Panc1 (cell line): ENCODE results near the gene ISCU. TPM values are rescaled to one million over a fixed set of nuclear protein-coding genes. Genes with fewer than 3 reads are reported as not detected.

Source experiments
- ATAC-seq: fragments of 200-7000 bp; cut with Tn5 transposase; 2 replicates; pipeline ENCODE4 v1.9.1; 2020; ENCODE audit warnings: mild to moderate bottlenecking, moderate library complexity
- BruUV-seq: library from RNA; stranded (reverse); fragments of 400-500 nt; replicated peaks from 2 replicates; lab custom pipeline; 2021; lab: Mats Ljungman, UMichigan
- CTCF ChIA-PET: fragments of 300-600 bp; sonication (Branson Sonifier 250); formaldehyde crosslinking; loops from one replicate; lab custom pipeline; 2022; ENCODE audit warnings: antibody characterized with exemption; lab: Charles Lee
- POLR2A ChIA-PET: fragments of 300-600 bp; sonication (Branson Sonifier 250); formaldehyde crosslinking; loops from one replicate; lab custom pipeline; 2022; ENCODE audit warnings: antibody characterized with exemption; lab: Charles Lee
- DNase-seq: peaks from one replicate; pipeline ENCODE4 v3.0.0-alpha.2; 2010; ENCODE audit warnings: low read depth, low spot score
- H3K27ac ChIP-seq: 2 replicates; pipeline ENCODE4 v1.5.1; 2011; ENCODE audit warnings: mild to moderate bottlenecking, low read length, inconsistent platforms
- H3K27me3 ChIP-seq: fragments of 200-500 bp; sonication (Bioruptor generic); 2 replicates; pipeline ENCODE4 v1.6.0; 2014; ENCODE audit warnings: low read length, inconsistent platforms; ENCODE audit not compliant: control insufficient read depth, insufficient read depth
- H3K36me3 ChIP-seq: fragments of 200-500 bp; sonication (Bioruptor generic); 2 replicates; pipeline ENCODE4 v1.5.1; 2014; ENCODE audit warnings: inconsistent platforms, mild to moderate bottlenecking, low read length, moderate library complexity; ENCODE audit not compliant: control insufficient read depth, insufficient read depth
- H3K4me1 ChIP-seq: 2 replicates; pipeline ENCODE4 v1.5.1; 2011; ENCODE audit warnings: inconsistent platforms, mild to moderate bottlenecking, low read length, moderate library complexity; ENCODE audit not compliant: control insufficient read depth, insufficient read depth
- H3K4me3 ChIP-seq, 2 experiments: 2 replicates each; pipeline ENCODE4 v1.5.1; 2011 to 2012; ENCODE audit warnings: low read depth in 2 of 2, low read length in 2 of 2, mild to moderate bottlenecking in 2 of 2, inconsistent platforms in 1 of 2, moderate library complexity in 1 of 2
- H3K9me3 ChIP-seq: fragments of 200-500 bp; sonication (Bioruptor generic); 2 replicates; pipeline ENCODE4 v1.5.1; 2014; ENCODE audit warnings: low read depth, mild to moderate bottlenecking, inconsistent platforms, low read length, moderate library complexity; ENCODE audit not compliant: control insufficient read depth, insufficient read depth
- POLR2AphosphoS5 ChIP-seq: IDR thresholded peaks from 2 replicates; pipeline ENCODE4 v1.6.1; 2012; ENCODE audit warnings: mild to moderate bottlenecking, low read depth, low read length, moderate library complexity
- SIN3A ChIP-seq: IDR thresholded peaks from 2 replicates; pipeline ENCODE4 v1.6.1; 2012; ENCODE audit warnings: low read depth, mild to moderate bottlenecking, low read length, moderate library complexity, borderline replicate concordance; ENCODE audit not compliant: insufficient read depth
- TCF7L2 ChIP-seq: IDR thresholded peaks from 2 replicates; pipeline ENCODE4 v1.6.1; 2011; ENCODE audit warnings: mild to moderate bottlenecking, low read depth, low read length, inconsistent platforms
- in situ Hi-C: cut with HindIII; loops from 2 replicates; pipeline ENCODE4 v1.10.0; 2016; ENCODE audit warnings: low sequenced_read_pairs, low pct_unique_long_range_greater_than_20kb
- intact Hi-C: fragments of 100-400 bp; cut with micrococcal nuclease; formaldehyde crosslinking; loops from one replicate; pipeline ENCODE4 v1.10.0; 2022; ENCODE audit not compliant: unreplicated experiment
- total RNA-seq: library from RNA; stranded (reverse); gene quantifications from one replicate; pipeline ENCODE4 v1.2.1, GENCODE V29; 2021; ENCODE audit not compliant: unreplicated experiment
- TF ChIP-seq, protein P1 (sequence below): fragments of 450-650 bp; IDR thresholded peaks from 2 replicates; pipeline ENCODE4 v1.5.1; 2017; ENCODE audit warnings: mild to moderate bottlenecking
- TF ChIP-seq, protein P2 (sequence below), 2 experiments: IDR thresholded peaks; 2 replicates each; pipeline ENCODE4 v1.6.1; 2011 to 2012; ENCODE audit warnings: low read depth in 2 of 2, control low read depth in 1 of 2, low read length in 1 of 2, mild to moderate bottlenecking in 1 of 2, moderate library complexity in 1 of 2; ENCODE audit not compliant: insufficient read depth in 1 of 2

The ISCU gene
- total RNA-seq, 1 experiment from 2014 or later = 66.1 TPM

GRCh38 chr12:108596854-108597558 lies 34.6 kb downstream of the ISCU start:
- ChIA-PET CTCF (no interaction called here), POLR2A (no interaction called here)
- BruUV-seq = no TSS peak

GRCh38 chr12:108597559-108598471 lies 35.4 kb downstream of the ISCU start, which contains the start of gene TMEM119:
Gene TMEM119, minus strand, starts transcription at chr12:108598084. Its CDS starts 5,701 bp downstream, at chr12:108592383.
- no peaks in the 10 kb centered on the region for H3K9me3 ChIP-seq
- ATAC-seq (no peak), DNase-seq (no peak)
- in situ Hi-C loops (no loop called here), intact Hi-C loops (no loop called here)
- H3K27ac ChIP-seq = no peak within 1 kb of the TSS
- H3K27me3 ChIP-seq = no peaks in the 10 kb centered on the region
- no peaks in the 10 kb centered on the region for H3K4me1 ChIP-seq
- ChIA-PET CTCF (interaction anchor here (0.6 kb wide), 1 partner anchor 14 kb away, joined by 8 read pairs; no protein-coding TSS in a partner anchor), POLR2A (no interaction called here)
- H3K36me3 ChIP-seq = no peaks in the 10 kb centered on the region
- BruUV-seq = no TSS peak
- peak within 1 kb of the TSS in 1 of 2 experiments; percentile 20; a peak in 1 of 4 replicates for H3K4me3 ChIP-seq
- no peak for TF ChIP-seq TCF7L2

More at GRCh38 chr12:108596854-108597558, 34.6 kb downstream of the ISCU start:
- Histone ChIP-seq H3K36me3 (no peaks in the 10 kb centered on the region), H3K27ac (no peak overlapping the region), H3K4me1 (no peaks in the 10 kb centered on the region), H3K27me3 (no peaks in the 10 kb centered on the region), H3K9me3 (no peaks in the 10 kb centered on the region), H3K4me3 (peak overlapping the region in 1 of 2 experiments; percentile 20; a peak in 1 of 4 replicates)
- ATAC-seq (no peak), DNase-seq (no peak)
- TF ChIP-seq TCF7L2 (no peak), SIN3A (no peak), POLR2AphosphoS5 (no peak)
- TF ChIP-seq, protein P1, sequence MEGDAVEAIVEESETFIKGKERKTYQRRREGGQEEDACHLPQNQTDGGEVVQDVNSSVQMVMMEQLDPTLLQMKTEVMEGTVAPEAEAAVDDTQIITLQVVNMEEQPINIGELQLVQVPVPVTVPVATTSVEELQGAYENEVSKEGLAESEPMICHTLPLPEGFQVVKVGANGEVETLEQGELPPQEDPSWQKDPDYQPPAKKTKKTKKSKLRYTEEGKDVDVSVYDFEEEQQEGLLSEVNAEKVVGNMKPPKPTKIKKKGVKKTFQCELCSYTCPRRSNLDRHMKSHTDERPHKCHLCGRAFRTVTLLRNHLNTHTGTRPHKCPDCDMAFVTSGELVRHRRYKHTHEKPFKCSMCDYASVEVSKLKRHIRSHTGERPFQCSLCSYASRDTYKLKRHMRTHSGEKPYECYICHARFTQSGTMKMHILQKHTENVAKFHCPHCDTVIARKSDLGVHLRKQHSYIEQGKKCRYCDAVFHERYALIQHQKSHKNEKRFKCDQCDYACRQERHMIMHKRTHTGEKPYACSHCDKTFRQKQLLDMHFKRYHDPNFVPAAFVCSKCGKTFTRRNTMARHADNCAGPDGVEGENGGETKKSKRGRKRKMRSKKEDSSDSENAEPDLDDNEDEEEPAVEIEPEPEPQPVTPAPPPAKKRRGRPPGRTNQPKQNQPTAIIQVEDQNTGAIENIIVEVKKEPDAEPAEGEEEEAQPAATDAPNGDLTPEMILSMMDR = no peak
- TF ChIP-seq, protein P2, sequence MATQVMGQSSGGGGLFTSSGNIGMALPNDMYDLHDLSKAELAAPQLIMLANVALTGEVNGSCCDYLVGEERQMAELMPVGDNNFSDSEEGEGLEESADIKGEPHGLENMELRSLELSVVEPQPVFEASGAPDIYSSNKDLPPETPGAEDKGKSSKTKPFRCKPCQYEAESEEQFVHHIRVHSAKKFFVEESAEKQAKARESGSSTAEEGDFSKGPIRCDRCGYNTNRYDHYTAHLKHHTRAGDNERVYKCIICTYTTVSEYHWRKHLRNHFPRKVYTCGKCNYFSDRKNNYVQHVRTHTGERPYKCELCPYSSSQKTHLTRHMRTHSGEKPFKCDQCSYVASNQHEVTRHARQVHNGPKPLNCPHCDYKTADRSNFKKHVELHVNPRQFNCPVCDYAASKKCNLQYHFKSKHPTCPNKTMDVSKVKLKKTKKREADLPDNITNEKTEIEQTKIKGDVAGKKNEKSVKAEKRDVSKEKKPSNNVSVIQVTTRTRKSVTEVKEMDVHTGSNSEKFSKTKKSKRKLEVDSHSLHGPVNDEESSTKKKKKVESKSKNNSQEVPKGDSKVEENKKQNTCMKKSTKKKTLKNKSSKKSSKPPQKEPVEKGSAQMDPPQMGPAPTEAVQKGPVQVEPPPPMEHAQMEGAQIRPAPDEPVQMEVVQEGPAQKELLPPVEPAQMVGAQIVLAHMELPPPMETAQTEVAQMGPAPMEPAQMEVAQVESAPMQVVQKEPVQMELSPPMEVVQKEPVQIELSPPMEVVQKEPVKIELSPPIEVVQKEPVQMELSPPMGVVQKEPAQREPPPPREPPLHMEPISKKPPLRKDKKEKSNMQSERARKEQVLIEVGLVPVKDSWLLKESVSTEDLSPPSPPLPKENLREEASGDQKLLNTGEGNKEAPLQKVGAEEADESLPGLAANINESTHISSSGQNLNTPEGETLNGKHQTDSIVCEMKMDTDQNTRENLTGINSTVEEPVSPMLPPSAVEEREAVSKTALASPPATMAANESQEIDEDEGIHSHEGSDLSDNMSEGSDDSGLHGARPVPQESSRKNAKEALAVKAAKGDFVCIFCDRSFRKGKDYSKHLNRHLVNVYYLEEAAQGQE (IDR thresholded peaks at IDR 0.05; ENCODE audit: insufficient read depth in 1 of 2, low read depth in 2 of 2, low read length in 1 of 2) = no peak
- in situ Hi-C loops = no loop called here
- intact Hi-C loops = no loop called here
